Nephron progenitor cell (in vitro differentiated cells): ENCODE measurements around the gene MMP27.
A peak's percentile ranks its signal among the peaks of the same experiment; 100 is the strongest.
"Not testable (repeated sequence)": the region's sequence is repeated elsewhere in the genome, so short reads cannot be mapped to it uniquely, and the experiment has no call there.

Source experiments
- DNase-seq: peaks from one replicate; pipeline ENCODE4 v3.0.0; 2021
- H3K27ac Mint-ChIP-seq: 2 replicates; pipeline ENCODE4 v1.8.0; 2021; ENCODE audit warnings: mild to moderate bottlenecking, moderate library complexity, mixed read lengths
- H3K27me3 Mint-ChIP-seq: 2 replicates; pipeline ENCODE4 v1.8.0; 2021; ENCODE audit warnings: mild to moderate bottlenecking, low read depth, mixed read lengths; ENCODE audit not compliant: poor library complexity
- H3K36me3 Mint-ChIP-seq: 2 replicates; pipeline ENCODE4 v1.8.0; 2021; ENCODE audit warnings: low read depth, mixed read lengths
- H3K4me1 Mint-ChIP-seq: 2 replicates; pipeline ENCODE4 v1.8.0; 2021; ENCODE audit warnings: mixed read lengths
- H3K4me3 Mint-ChIP-seq: 2 replicates; pipeline ENCODE4 v1.8.0; 2021; ENCODE audit warnings: mild to moderate bottlenecking, moderate library complexity, mixed read lengths
- H3K9me3 Mint-ChIP-seq: 2 replicates; pipeline ENCODE4 v1.8.0; 2021; ENCODE audit warnings: mild to moderate bottlenecking, moderate library complexity, mixed read lengths
- TF ChIP-seq, protein P1 (sequence below): fragments of 200-600 bp; sonication (generic); IDR thresholded peaks from 2 replicates; pipeline ENCODE4 v1.5.0; 2021; ENCODE audit warnings: antibody characterized with exemption

MMP27 gene

DNA sequence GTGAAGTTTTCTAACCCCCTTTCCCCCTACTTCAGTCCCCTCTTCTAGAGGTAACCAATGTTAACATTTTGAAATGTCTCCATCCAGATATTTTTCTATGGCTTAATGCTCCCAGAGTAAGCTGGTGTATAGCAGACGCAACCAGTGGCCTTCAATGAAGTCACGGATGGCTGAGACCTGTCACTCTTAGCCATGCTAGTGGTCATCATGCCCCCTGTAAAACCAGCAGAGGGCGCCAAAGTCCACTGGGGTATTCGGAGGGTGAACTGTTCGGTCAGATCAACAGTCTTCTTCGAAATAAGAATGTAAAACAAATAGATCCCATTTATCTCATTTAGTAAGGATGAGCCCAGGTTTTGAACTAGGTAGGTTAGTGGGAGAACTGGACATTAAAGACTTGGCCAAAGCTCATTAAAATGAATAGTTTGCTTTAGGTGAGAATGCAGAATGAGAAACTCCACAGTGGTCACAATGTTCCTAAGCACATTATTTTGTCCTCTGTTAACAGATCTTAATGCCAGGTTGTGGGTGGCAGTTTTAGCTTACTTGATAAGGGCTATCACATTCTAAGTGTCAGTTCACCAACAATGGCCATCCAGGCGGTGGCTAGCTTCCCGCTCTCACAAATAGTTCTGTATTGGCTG lies 27.8 kb upstream of the MMP27 start:
- Mint-ChIP-seq H3K27me3 (no peaks in the 10 kb centered on the region), H3K36me3 (no peaks in the 10 kb centered on the region), H3K4me1 (peaks cover 13% of the 10 kb centered on the region), H3K4me3 (no peak overlapping the region), H3K27ac (no peak overlapping the region), H3K9me3 (peaks cover 4% of the 10 kb centered on the region)
- TF ChIP-seq, protein P1, sequence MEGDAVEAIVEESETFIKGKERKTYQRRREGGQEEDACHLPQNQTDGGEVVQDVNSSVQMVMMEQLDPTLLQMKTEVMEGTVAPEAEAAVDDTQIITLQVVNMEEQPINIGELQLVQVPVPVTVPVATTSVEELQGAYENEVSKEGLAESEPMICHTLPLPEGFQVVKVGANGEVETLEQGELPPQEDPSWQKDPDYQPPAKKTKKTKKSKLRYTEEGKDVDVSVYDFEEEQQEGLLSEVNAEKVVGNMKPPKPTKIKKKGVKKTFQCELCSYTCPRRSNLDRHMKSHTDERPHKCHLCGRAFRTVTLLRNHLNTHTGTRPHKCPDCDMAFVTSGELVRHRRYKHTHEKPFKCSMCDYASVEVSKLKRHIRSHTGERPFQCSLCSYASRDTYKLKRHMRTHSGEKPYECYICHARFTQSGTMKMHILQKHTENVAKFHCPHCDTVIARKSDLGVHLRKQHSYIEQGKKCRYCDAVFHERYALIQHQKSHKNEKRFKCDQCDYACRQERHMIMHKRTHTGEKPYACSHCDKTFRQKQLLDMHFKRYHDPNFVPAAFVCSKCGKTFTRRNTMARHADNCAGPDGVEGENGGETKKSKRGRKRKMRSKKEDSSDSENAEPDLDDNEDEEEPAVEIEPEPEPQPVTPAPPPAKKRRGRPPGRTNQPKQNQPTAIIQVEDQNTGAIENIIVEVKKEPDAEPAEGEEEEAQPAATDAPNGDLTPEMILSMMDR, result peak; percentile 71
- DNase-seq, result peak; percentile 65

DNA sequence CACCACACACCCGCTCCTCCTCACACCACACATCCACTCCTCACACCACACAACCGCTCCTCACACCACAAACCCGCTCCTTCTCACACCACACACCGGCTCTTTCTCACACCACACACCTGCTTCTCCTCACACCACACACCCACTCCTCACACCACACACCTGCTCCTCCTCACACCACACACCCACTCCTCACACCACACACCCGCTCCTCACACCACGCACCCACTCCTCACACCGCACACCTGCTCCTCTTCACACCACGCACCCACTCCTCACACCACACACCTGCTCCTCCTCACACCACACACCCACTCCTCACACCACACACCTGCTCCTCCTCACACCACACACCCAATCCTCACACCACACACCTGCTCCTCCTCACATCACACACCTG lies 25.4 kb upstream of the MMP27 start:
- DNase-seq, H3K9me3 Mint-ChIP-seq, H3K27me3 Mint-ChIP-seq, H3K4me3 Mint-ChIP-seq, H3K27ac Mint-ChIP-seq, H3K36me3 Mint-ChIP-seq, H3K4me1 Mint-ChIP-seq: not testable (repeated sequence)

DNA sequence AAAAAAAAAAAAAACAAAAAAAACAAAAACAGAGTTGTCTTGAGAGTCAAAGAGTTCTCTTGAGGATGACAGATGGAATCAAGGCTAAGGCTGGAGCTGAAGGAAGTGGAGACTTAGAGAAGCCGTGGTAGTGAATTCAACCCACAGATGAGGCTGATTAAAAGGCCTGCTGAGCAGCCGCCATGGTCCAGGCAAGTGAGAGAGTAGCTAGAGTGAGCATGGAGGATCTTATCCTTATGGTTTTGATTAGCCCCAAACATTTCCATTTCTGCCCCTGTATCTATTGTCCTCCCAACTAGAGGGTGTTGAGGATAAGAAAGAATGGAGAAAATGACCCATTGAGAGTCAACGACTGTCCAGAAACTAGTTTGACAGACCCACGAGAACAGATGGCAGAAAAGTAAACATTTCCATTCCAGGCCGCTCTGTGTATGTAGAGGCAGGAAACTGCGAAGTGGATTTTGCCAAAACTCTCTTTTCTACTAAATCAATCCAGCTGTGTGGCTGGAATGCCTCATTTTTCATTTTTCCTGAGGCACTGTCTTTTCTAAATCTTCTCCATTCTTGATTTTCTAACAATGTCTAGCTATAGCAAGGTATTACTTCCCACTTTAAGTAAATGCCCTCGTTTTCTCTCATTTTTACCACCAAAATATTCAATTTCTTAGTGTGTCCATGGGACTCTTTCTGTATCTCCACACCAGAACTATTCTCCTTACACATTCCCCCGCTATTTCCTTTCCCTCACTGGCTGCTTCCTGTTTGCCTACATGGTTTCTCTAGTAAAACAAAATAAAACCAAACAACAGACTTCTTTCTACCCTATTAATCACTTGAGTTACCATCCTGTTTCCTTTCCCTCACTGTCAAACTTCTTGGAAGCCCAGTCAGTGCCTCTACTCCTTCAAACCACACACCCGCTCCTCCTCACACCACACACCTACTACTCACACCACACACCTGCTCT lies 24.6 kb upstream of the MMP27 start:
- TF ChIP-seq, protein P1, result no peak
- H3K36me3 Mint-ChIP-seq, result no peaks in the 10 kb centered on the region
- H3K27ac Mint-ChIP-seq, result no peak overlapping the region
- no peak for DNase-seq
- H3K9me3 Mint-ChIP-seq, result no peaks in the 10 kb centered on the region
- H3K4me3 Mint-ChIP-seq, result no peak overlapping the region
- peaks cover 3% of the 10 kb centered on the region for H3K27me3 Mint-ChIP-seq
- peaks cover 7% of the 10 kb centered on the region for H3K4me1 Mint-ChIP-seq

DNA sequence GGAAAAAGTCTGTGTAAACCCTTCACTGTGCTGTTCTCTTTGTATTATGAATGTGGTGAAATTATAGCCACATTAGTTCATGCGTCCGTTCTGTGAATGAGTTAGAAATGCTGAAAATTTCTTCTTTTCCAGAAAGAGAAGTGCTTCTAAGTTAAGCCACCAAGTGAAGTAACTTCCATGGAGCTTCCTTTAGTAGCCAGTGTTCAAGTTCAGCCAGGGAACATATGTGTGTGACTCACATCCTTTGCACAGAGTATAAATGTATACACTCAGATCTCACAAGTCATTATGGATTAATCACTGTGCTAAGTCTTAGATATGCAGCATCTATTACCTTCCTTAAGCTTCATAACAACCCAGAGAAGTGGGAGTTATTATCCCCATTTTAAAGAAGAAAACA lies 22.3 kb upstream of the MMP27 start:
- Mint-ChIP-seq H3K9me3 (peaks cover 4% of the 10 kb centered on the region), H3K27me3 (peaks cover 3% of the 10 kb centered on the region), H3K4me3 (no peak overlapping the region), H3K27ac (no peak overlapping the region), H3K36me3 (no peaks in the 10 kb centered on the region), H3K4me1 (peaks cover 7% of the 10 kb centered on the region)
- DNase-seq, result no peak
- TF ChIP-seq, protein P1, result no peak

DNA sequence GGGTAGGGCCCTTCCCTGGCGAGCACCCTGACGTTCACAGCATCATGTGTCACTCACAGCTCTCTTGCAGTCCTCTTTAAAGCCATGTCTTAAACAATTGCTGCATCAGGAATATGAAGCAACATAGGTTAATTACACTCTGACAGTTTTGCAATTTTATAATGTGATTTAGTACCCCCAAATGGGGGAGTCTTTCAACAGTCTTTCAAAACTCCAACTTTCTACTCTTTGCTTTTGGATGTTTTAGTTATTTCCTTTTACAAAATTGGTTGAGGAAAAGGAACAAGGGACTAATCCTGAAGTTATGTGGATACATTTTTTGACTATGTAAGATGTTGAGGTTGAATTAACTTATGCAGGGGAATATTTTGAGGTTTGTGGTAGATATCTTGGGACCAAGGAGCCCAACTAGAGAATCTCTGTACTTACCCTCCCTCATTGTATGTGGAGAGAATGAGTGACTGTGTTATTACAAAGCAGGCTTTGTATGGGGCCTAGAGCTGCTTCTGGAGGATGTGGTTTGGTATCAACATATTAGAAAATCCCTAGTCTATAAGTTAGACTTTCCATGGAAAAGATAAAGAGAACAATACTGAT lies 19.4 kb upstream of the MMP27 start, which contains the start of gene MMP8:
Gene MMP8, minus strand, starts transcription at position 51 of the 597 bp plus-strand sequence. CDS start 99 bp downstream, outside the sequence.
- TF ChIP-seq, protein P1, result no peak
- no peak within 1 kb of the TSS for H3K4me3 Mint-ChIP-seq
- DNase-seq, result no peak
- no peak within 1 kb of the TSS for H3K27ac Mint-ChIP-seq
- H3K36me3 Mint-ChIP-seq, result no peaks in the 10 kb centered on the region
- peaks cover 7% of the 10 kb centered on the region for H3K9me3 Mint-ChIP-seq
- H3K4me1 Mint-ChIP-seq, result no peaks in the 10 kb centered on the region
- peaks cover 3% of the 10 kb centered on the region for H3K27me3 Mint-ChIP-seq

DNA sequence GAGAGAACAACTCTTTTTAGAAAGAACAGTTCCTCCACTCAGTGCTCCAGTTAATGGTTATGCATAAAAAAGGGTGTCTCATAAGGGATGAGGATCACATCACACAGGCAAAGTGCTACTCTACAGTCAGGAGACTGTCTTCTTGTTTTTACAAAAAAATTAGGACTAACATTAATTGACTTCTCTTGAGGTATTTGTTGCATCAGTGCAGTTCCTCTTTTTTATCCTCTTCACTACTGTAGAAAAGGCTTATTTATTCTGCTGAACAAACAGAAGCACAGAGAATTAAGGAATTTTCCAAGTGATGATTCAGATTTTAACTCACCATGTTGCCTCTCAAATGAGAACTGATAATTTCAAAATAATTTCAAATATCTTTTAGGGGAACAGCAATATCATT lies 17.3 kb upstream of the MMP27 start:
- H3K27ac Mint-ChIP-seq, result no peak overlapping the region
- H3K27me3 Mint-ChIP-seq, result peaks cover 3% of the 10 kb centered on the region
- no peak for DNase-seq
- TF ChIP-seq, protein P1, result no peak
- H3K36me3 Mint-ChIP-seq, result no peaks in the 10 kb centered on the region
- peaks cover 7% of the 10 kb centered on the region for H3K9me3 Mint-ChIP-seq
- peaks cover 5% of the 10 kb centered on the region for H3K4me1 Mint-ChIP-seq
- H3K4me3 Mint-ChIP-seq, result no peak overlapping the region
